OCI-LY7 (cell line): ENCODE data around the gene RAB6B.

Experiments
- EZH2phosphoT487 ChIP-seq: fragments of 200-600 bp; sonication (generic); IDR thresholded peaks from 2 replicates; pipeline ENCODE4 v1.6.1; 2018; ENCODE audit warnings: low read depth, borderline replicate concordance, mild to moderate bottlenecking, mixed run types, antibody characterized with exemption, low read length, moderate library complexity, mixed read lengths
- TF ChIP-seq, protein P1 (sequence below): fragments of 200-600 bp; sonication (generic); conservative IDR thresholded peaks from 2 replicates; pipeline ENCODE4 v1.5.1; 2014; ENCODE audit warnings: mild to moderate bottlenecking, antibody characterized with exemption, low read length, moderate library complexity, mixed read lengths

DNA sequence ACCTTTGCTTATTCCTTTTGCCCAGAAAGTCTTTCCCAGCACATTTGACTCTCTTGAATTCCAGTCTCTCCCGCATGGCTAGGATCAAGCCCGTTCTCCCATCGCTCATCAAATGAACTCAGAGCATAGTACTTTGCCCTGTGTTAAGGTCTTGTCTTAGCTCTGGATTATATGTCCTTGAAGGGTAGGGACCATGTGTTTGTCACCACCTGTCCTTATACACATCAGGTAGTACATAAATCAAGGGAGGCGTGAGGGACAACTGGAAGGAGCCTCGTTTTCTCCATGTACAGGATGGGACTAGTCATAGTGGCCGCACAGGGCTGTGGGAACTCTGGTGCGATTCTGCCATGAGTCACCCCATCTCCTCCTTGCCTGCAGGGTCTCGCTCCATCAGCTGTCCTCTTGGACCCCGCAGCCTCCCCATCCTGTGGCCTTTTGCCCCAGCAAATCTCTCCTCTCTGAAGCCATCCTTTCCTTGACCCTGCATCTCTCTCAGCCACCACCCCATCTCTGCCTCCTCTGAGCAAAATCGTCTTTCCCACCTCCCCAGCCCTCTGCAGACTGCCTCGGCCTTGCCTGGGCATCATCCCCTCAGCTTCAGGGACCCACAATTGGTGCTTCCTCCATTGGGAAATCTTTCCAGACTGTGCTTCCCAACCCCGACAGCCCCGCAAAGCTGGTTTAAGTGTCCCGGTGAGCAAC, 33.4 kb upstream of the RAB6B start:
- TF ChIP-seq, protein P1, sequence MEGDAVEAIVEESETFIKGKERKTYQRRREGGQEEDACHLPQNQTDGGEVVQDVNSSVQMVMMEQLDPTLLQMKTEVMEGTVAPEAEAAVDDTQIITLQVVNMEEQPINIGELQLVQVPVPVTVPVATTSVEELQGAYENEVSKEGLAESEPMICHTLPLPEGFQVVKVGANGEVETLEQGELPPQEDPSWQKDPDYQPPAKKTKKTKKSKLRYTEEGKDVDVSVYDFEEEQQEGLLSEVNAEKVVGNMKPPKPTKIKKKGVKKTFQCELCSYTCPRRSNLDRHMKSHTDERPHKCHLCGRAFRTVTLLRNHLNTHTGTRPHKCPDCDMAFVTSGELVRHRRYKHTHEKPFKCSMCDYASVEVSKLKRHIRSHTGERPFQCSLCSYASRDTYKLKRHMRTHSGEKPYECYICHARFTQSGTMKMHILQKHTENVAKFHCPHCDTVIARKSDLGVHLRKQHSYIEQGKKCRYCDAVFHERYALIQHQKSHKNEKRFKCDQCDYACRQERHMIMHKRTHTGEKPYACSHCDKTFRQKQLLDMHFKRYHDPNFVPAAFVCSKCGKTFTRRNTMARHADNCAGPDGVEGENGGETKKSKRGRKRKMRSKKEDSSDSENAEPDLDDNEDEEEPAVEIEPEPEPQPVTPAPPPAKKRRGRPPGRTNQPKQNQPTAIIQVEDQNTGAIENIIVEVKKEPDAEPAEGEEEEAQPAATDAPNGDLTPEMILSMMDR: no peak
- TF ChIP-seq EZH2phosphoT487: no peak
